Measurements from ENCODE around the gene THOC6.

- TF ChIP-seq CTCF (IDR thresholded peaks at IDR 0.05; ENCODE audit: low read depth, low read length, poor library complexity, severe bottlenecking) (no peak), EZH2phosphoT487 (IDR thresholded peaks at IDR 0.05; ENCODE audit: borderline replicate concordance, low read length) (no peak)
Observed at GRCh38 chr16:2976201-2976600, 47.6 kb upstream of the THOC6 start.

All from DOHH2 (cell line).